EH (cell line): ENCODE measurements around the gene ACTRT2.

ENCODE experiments used
- DNase-seq: peaks from one replicate; pipeline ENCODE4 v3.0.0-alpha.2; 2015; ENCODE audit warnings: low read depth

The ACTRT2 gene

DNA sequence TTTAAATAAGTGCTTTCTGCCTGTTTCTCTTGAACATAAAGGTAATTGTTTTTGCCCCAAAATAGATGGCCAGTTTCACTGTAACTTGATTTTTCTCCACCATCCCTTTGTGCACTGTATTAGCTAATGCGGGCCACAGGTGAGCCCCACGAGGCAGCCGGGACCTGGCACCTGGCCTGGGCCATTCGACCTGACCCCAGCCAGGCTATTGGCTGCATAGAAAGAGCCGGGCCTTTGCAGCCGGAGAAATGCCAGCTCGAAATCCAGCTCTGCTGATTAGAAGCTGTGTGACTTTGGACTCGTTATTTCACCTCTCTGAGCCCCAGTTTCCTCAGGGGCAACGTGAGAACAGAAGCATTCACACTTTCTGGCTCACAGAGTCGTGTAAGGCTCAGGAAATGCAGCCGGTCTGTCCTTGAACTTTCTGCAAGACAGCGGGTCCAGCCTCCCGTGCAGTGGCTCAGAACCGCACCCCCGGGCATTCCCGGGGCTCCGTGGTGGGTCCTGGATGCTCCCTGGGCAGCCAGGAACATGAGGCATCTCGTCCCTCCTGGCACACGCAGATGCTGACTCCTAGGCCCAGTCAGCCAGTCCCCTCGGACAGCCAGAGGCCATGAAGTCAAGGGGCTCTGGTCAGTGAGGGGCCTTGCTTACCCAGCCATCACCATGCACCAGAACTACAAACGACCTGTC, 37.4 kb upstream of the ACTRT2 start:
- DNase-seq: no peak

DNA sequence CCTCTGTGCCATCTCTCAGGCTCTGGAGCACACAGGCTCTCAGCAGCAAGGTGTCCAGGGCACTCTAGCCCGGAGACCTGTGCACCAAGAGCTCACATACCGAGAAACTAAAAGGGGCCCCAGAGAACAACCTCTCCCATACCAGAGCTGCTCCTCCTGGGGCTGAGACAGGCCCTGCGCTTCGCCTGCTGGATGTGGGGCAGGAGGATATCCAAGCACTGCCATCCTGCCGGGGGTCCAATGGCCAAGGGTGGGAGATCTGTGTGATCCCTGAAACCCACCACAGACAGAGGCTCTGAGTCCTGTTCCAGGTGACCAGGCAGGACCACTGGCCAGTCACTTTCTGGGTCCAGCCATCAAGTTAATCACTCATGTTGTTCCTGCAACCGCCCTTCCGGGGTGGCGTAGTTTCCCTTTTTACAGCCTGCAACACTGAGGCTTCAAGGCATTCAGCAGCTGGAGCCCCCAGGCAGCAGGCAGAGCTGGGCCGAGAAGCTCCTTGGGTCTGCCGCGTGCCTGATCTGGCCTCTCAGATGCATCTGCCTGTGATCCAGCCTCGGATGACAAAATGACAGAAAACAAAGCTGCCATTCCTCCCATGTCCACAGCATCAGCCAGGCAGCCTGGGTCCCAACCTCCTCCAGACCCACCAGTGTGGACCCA, 36.7 kb upstream of the ACTRT2 start:
- DNase-seq: no peak

DNA sequence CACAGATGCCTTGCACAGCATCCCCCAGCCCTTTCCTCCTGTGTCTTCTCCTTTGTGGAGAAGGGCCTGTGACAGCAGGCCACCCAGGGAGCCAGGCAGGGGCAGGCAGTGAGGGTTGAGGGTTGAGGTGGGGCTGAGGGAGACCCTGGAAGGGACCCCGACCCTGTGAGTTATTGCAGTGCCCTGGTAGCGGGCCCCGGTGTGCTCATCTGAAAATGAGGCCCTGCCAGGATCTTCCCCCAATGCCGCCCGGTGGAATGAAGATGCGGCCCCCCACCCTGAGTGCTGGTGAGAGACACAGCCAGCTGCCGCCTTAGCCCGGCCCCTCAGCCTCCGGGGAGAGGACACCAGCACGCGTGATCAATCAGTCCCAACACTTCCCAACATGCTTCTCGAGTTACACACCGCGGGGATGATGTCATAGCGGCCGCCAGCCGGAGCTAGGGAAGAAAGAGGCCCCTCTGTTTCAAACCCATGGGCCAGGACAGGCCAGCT, 36.2 kb upstream of the ACTRT2 start:
- no peak for DNase-seq

DNA sequence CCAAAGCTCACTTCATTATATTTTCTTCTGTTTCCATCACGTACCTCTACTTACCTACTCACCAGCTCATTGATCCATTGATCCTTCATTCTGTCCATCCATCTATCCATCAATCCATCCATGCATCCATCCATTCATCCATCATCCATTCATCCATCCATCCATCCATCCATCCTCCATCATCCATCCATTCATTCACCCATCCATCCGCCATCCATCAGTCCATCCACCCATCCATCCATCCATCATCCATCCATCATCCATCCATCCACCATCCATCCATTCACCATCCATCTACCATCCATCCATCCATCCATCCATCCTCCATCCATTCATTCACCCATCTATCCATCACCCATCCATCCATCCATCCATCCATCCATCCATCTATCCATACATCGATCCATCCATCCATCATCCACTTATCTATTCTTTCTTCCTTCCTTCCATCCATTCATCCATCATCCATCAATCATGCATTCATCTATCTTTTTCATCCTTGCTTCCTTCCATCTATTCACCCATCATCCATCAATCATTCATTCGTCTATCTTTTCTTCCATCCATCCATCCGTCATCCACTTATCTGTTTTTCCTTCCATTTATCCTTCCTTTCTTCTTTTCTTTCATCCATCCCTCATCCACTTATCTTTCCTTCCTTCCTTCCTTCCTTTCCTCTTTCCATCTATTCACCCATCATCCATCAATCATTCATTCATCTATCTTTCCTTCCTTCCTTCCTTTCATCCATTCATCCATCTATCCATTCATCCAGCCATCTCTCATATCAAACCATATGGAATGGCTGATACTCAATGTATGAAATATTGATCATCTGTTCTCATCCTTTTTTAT, 35.3 kb upstream of the ACTRT2 start:
- DNase-seq: no peak

DNA sequence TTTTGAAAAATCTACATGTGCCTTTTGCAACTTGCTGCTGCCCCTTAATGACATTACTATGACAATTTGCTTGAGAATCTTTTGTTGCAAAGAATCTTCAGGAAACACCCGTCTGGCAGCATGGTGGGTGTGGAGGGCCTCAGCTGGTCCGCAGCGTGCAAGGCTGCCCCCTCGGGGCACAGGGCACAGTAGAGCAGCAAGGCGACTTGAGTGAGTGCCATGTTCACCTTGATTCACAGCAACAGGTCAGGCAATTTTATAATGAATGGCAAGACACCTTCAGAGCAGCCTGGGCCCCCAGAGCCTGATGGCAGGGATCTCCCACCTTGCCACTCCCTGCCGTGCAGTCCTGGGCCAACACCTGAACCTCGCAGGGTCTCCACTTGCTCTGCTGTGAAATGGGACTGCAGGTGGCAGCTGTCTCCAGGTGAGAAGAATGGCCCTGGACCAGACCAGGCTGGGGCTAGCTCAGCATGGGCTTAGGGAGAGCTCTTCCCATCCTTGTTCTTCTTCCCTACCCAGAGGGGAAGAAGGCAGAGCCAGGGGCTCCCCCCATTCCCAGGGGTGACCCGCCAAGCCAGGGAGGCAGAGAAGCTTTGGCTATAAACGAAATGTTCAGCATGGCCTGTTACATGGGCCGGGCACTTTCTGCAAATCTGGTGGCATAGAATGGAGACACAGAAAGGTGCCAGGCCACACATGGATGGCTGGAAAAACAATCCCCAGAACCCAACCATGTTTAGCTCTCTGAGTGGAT, 34.5 kb upstream of the ACTRT2 start:
- DNase-seq: no peak

DNA sequence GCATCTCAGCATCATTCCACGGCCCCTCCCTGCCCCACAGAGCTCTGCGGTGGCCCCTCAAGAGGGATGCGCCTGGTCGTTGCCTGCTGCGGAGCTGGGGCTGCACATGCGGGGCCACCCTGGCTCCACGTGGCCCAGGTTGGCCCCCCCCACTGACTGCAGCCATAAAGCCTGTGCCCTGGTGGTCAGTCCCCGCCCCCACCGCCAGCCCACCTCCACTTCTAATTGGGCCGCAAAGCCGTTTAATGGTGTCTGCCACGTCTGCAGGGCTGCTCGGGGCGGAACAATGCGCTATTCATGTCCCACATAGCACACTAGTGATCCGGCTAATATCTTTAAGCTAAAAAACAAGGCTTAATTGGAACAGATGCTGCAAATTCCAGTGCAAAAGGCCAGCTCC, 33.5 kb upstream of the ACTRT2 start:
- DNase-seq: no peak

DNA sequence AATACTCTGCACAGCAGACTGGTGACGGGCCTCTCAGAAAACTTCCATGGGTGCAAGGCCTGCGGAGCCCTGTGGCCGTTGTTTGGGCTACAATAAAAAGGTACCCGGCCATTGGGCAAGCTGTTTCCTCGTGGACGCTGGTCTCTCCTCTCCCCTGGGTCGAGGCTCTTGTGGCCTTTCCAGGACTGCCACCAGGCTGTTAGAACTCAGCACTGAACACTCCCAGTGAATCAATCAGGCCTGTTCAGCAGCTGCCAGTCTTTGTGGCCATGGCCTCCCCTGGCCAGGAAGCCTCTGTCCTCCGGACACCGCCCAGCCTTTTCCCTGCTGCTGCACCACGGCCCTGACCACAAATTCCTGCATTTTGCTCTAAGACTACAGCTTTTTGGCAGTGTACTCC, 33.0 kb upstream of the ACTRT2 start:
- no peak for DNase-seq

DNA sequence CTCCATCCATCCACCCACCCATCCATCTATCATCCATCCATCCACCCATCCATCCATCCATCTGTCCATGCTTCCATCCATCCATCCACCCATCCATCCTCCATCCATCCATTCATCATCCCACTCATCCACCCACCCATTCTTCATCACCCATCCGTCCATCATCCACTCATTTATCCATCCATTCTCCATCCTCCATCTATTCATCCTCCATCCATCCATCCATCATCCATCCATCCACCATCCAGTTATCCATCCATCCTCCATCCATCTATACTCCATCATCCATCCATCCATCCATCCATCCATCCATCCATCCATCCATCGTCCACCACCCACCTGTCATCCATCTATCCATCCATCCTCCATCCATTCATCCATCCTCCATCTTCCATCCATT, 32.1 kb upstream of the ACTRT2 start:
- DNase-seq: no peak

DNA sequence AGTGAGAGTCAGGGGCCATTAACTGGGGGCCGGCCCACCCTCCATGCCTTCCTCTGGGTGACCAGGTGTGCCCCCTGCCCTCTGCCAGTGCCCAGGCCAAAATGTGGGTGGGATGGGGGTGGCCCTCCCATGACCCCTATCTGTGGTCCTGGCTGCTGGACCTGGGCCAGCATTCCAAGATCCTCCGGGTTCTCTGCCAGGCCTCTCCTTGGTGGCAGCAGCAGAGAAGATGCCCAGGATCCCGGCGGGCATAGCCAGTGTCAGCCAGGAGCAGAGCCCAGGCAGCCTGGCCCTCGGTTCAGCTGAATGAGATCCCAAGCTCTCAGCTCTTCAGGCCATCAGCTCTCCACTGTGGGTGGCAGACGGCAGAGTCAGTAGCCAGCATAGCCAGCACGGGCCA, 31.3 kb upstream of the ACTRT2 start:
- DNase-seq: no peak

DNA sequence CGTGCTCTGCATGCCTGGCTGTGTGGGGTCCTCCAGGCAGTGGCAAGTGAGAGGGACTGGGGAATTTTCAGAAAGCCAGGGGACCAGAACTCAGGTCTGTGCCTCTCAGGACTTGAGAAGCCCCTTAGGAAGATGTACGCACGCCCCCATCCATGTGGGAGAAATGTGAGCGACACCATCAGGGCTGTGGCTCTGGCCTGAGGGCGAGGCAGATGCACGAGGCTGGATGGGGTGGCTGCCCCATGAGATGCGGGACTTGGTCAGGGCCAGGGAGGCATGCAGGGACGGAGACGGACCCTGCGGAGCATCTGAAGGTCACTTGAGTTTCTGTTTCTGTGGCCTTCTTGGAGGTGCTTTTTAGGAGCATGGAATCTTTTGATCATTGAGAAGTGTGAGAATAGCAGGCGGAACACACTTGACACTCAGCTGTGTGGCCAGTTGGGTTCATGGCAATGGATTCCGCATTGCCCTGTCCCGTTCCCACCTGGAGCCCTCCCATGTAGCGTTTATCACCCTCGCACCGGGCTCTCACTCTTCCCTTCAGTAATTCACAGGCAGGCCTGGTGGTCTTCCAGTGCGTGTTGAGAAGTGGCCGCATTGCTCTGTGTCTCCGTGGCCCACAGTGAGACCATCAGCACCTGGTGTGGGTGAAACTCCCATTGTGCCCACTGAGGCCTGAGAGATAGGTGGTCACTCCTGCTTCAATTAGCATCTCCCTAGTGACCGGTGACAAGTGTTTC, 30.7 kb upstream of the ACTRT2 start:
- no peak for DNase-seq

DNA sequence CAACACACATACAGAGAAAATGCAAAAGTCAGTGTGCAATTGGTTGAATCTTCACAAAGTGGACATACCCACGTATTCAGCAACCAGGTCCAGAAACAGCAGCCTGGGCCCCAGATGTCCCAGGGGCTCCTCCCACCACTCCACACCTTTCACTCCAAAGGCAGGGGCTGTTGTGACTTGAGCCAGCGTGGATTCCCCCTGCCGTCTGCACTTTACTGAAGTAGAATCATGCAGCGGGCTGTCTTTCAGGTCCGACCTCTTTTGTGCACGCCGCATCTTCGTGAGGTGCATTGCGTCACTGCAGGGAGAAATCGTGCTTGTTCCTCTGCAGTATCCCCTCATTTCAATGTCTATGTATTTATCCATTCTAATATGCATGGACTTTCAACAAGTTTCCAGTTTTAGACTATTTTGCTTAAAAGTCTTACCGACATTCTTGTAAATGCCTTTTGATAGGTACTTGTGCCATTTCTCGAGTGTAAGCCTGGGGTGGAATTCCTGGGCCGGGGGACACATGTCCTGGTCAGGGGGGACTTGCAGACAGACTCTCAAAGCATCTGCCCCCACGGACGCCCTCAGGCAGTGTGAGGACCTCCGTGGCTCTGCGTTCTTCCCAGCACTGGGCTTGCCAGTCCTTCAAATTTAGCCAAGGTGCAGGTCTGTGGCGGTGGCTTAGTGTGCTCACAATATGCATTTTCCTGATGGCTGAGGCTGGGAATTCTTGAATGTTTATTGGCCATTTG, 29.3 kb upstream of the ACTRT2 start:
- no peak for DNase-seq

DNA sequence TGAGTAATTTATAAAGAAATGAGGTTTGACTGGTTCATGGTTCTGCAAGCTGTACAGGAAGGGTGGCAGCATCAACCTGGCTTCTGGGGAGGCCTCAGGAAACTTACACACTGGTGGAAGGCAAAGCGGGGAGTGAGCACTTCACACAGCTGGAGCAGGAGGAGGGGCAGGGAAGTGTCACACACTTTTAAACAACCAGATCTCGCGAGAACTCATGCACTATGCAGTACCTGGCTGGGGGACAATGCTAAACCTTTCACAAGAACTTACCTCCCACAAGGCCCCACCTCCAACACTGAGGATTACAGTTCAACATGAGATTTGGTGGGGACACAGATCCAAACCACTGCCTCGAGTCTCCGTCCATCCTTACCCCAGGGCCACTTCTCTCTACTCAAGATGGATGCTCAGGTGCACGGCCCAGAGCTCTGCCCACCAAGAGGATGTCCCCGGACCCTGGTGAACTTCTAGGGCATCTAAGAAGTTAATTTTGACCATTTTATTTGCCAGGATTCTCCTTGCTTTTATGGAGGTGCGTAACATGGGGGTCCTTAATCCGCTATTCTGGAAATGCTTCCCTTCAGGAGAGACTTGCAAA, 22.7 kb upstream of the ACTRT2 start:
- DNase-seq: no peak

DNA sequence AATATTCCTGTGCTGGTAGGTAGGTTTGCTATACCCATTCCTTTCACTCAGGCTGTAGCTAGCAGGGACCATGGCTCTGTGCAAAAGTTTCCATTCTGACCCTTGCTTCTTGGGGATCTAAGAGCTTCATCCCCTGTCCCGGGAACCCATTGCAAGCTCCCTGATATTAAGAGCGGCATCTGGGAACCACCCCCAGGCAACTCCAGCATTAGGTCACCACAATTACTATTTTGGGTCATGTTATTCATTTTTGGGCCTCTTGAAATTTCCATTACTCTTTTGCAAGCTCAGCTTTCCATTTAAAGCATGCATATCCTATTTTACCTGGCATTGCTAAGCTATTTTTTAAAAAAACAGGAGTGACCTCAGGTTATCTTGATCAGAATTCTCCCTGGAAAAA, 22.1 kb upstream of the ACTRT2 start:
- DNase-seq: no peak

DNA sequence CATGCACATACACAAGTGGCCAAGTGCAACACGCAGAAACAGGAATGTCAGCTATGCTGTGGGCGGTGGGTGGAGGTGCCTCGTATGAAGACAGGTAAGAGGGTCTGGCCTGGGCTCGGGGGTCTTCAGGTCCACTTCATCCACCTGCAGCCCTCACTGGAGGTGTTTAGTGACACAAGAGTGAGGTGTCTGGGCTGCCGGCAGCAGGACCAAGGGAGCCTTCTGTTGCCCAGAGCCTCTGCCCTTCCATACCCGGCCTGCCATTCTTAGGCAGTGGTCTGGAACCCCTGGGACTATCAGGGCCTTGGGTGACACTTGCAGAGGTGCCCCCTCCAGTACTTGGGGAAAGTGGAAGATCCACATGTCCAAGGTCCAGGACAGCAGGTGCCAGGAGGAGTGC, 21.7 kb upstream of the ACTRT2 start:
- no peak for DNase-seq

DNA sequence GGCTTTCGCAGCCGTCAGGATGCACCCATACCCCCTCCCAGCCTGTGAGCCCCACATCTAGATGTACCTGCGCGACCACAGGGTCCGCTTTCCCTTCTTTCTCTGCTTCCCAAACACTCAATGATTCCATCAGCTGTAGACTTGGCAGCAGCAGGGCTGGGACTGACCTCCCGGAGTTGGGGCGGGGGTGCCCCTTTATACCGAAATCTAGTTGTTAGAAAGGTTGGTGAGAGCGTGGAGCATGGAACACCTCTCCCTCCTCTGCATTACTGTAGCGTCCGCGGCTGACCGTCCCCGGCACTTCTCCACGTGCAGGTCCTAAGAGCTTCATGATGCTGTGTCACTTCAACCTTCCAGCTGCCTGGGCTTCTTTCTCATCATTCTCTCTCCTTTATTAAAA, 21.1 kb upstream of the ACTRT2 start:
- no peak for DNase-seq

DNA sequence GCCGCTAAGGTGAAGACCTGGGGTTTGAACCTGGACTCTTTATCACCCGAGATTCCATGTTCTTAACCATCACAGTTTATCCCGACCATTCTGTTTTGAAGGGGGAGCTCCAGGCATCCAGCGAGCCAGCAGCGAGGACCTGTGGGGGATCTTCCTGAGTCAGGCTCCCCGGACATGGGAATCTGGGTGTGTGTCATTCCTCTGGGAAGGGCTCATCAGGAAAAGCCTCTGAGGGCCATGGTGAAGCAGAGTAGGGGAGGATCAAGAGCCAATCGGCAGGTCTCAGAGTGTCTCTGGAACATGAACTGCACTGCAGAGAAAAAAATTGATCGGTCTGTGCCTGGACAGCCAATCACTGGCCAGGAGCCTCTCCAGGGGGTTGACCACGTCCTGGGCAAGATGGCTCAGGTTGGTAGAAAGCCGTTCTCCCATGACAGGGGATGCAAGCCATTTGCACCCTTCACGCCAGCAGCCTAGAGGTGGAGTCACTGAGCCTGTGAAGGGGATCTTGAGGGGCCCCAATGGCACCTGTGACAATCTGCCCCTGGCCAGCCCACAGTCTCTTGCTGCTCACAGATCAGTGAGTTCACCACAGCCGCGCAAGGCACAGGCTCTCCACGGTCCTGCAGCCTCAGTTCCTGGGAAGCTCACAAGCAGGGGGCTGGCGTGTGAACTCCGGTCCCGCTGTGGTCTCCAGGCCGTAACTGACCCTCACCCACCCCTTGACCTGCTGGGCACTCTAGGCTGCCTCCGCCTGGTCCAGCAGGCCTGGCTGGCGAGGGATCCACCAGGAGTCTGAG, 20.4 kb upstream of the ACTRT2 start:
- DNase-seq: no peak

DNA sequence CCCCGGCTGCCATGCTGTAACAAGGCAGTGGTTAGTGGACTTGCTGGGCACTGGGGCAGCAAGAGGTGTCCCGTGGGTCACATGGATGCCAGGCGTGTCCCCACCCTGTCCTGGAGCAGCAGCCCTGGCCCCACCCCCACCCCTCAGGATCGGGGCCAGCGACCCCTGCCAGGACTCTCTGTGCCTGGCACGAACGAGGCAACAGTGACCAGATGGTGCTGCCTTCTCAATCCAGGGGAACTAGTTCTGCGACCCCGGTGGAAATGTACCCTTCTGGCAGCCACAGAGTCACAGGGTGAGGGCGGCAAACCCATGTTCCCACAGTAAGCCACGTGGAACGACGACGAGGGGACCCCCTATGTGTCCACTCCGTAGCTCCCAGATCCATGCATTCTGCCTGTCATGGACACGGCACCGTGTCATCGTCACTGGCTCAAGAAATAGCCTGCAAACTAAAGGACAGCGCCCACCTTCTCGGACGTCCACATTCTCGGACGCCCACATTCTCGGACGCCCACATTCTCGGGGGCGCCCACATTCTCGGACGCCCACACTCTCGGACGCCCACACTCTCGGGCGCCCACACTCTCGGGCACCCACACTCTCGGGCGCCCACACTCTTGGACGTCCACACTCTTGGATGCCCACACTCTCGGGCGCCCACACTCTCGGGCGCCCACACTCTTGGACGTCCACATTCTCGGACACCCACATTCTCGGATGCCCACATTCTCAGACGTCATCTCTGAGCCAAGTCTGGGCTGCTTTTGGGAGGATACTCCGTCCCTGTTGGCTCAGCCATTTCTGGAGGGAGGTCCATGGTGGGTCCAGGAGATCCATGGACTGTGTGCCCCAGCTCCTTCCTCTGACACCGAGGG, 19.6 kb upstream of the ACTRT2 start:
- DNase-seq: no peak

DNA sequence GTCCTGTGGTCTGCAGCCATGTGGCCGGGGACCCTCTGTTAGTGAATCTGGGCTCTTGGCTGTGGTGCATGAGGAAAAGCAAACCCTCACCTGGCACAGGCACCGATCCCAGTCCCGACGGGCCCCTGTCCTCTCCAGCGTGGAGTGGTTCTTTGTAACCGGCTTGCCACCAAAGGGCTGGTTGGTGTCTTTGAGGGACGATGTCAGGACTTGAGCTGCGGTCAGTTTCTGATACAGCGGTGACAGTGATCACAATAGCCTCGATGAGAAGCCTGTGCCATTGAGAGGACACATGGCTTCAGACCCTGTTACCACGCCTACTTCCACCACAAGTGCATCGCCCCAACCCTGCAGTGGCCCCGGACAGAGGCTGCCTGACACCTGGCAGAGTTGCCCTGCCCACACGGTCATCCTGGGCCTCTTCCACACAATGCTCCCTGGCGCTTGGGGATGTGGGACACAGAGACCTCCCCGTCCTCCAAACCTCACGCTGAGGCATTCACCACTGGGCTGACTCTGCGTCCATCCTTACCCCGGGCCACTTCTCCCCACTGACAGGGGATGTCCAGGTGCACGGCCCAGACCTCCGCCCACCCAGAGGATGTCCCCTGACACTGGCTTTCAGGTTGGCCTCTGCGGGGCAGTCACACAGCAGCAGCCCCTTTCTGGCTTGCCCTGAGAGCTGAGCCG, 18.8 kb upstream of the ACTRT2 start:
- no peak for DNase-seq
